Measurements from ENCODE around the gene SHOC2. TPM values are rescaled to one million over a fixed set of nuclear protein-coding genes. Genes with fewer than 3 reads are reported as not detected.
A peak's percentile ranks its signal among the peaks of the same experiment; 100 is the strongest.

Gene SHOC2
- total RNA-seq, 1 donor from 2014 or later, result 106 TPM

DNA sequence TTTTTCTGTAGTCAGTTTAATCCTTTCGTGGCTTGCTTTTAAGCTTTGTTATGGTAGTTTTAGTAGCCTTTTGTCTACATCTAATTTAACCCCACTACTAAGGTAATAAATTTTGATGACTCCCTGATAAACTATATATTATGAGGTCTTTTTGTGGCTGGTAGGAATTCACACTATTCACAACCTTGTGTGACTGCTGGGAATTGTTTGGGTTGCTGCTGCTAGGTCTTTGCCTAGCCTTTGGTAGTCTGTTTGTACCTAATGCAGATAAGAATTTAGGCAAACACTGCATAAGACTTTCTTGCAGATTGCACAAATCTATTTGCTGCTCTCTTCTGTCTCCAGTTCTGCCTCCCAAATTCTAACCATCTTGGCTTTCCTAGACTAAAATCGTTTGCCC is 58.3 kb downstream of the SHOC2 start:
- peaks cover 39% of the 10 kb centered on the region for H3K36me3 Mint-ChIP-seq (ENCODE audit: low read depth)

DNA sequence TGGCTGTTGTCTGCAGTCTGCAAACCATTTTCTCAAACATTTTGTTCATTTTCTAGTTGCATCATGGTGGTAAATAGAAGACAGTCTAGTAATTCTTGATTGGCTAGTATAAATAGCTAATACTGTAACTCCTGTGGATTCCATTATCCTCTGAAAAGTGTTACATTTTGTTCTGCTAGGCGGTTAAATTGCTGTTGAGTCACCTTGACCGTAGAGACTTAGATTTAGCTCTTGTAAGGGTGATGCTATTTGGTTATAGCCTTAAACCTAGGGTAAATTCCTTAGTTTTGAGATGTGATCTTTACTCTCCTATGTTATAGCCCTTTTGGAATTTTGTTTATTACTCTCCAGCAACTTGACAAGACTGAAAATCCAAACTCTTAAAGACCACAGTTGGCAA is 58.8 kb downstream of the SHOC2 start:
- Mint-ChIP-seq H3K27me3 (no peaks in the 10 kb centered on the region), H3K9me3 (no peaks in the 10 kb centered on the region), H3K4me3 (no peak overlapping the region), H3K27ac (no peak overlapping the region), H3K4me1 (peaks cover 74% of the 10 kb centered on the region), H3K36me3 (ENCODE audit: low read depth) (peaks cover 40% of the 10 kb centered on the region)
- ChIA-PET POLR2A (no interaction called here), CTCF (no interaction called here)
- intact Hi-C loops (cut with micrococcal nuclease), result no loop called here
- DNase-seq, result no peak
- TF ChIP-seq, protein P1, sequence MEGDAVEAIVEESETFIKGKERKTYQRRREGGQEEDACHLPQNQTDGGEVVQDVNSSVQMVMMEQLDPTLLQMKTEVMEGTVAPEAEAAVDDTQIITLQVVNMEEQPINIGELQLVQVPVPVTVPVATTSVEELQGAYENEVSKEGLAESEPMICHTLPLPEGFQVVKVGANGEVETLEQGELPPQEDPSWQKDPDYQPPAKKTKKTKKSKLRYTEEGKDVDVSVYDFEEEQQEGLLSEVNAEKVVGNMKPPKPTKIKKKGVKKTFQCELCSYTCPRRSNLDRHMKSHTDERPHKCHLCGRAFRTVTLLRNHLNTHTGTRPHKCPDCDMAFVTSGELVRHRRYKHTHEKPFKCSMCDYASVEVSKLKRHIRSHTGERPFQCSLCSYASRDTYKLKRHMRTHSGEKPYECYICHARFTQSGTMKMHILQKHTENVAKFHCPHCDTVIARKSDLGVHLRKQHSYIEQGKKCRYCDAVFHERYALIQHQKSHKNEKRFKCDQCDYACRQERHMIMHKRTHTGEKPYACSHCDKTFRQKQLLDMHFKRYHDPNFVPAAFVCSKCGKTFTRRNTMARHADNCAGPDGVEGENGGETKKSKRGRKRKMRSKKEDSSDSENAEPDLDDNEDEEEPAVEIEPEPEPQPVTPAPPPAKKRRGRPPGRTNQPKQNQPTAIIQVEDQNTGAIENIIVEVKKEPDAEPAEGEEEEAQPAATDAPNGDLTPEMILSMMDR (IDR thresholded peaks at IDR 0.05), result no peak
- ATAC-seq (ENCODE audit: low read depth), result no peak

More for the DNA sequence above, 58.3 kb downstream of the SHOC2 start:
- no peaks in the 10 kb centered on the region for H3K27me3 Mint-ChIP-seq
- H3K4me3 Mint-ChIP-seq, result no peak overlapping the region
- ATAC-seq (ENCODE audit: low read depth) (no peak), DNase-seq (no peak)
- POLR2A ChIA-PET, result no interaction called here
- CTCF ChIA-PET, result no interaction called here
- TF ChIP-seq, protein P1 (IDR thresholded peaks at IDR 0.05), result no peak
- H3K9me3 Mint-ChIP-seq, result no peaks in the 10 kb centered on the region
- no peak overlapping the region for H3K27ac Mint-ChIP-seq
- peaks cover 79% of the 10 kb centered on the region for H3K4me1 Mint-ChIP-seq
- intact Hi-C loops (cut with micrococcal nuclease), result no loop called here

DNA sequence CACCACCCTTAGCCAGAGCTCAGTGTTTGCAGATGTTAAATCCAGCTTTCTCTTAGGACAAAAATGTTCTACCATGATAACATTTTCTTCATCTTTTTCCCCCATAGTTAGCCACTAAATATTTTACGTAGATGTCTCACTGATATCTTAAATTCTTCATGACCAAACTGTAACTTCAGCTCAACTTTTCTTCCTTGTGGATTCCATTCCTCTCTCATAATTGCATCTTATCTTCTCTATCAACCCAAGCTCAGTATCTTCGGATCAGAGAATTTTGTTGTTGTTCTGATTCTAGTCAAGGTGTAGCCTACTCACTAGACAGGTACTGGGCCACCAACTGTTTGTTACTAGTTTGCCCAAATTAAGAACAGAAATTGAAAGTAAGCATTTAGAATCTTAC is 60.2 kb downstream of the SHOC2 start:
- ChIA-PET POLR2A (no interaction called here), CTCF (no interaction called here)
- DNase-seq (no peak), ATAC-seq (ENCODE audit: low read depth) (no peak)
- peaks cover 70% of the 10 kb centered on the region for H3K4me1 Mint-ChIP-seq
- no peaks in the 10 kb centered on the region for H3K9me3 Mint-ChIP-seq
- H3K27ac Mint-ChIP-seq, result peak overlapping the region; percentile 25
- H3K27me3 Mint-ChIP-seq, result no peaks in the 10 kb centered on the region
- intact Hi-C loops (cut with micrococcal nuclease), result loop anchor here (2.0 kb wide), 1 partner anchor 13 kb away; no protein-coding TSS in a partner anchor
- H3K36me3 Mint-ChIP-seq (ENCODE audit: low read depth), result peaks cover 45% of the 10 kb centered on the region
- TF ChIP-seq, protein P1 (IDR thresholded peaks at IDR 0.05), result no peak
- H3K4me3 Mint-ChIP-seq, result no peak overlapping the region

DNA sequence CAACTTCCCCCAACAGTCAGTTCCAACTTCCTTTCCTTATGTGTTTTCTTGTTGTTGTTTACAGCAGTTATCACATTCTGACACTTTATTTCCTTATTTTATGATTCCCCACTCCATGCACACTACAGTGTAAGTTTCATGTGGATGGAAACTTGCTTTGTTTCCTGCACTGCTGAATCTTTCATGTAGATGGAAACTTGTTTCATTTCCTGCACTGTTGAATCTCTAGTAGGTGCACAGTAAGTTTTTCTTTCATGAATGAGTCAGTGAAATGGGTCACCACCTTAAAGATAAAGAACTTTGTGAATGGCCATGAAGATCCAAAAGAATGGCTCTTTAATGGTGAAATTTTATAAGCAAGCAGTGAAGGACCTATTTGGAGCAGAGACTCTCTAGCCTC is 61.4 kb downstream of the SHOC2 start:
- ChIA-PET POLR2A (interaction anchor here (0.7 kb wide), 1 partner anchor 486 kb away, joined by 3 read pairs; no protein-coding TSS in a partner anchor), CTCF (no interaction called here)
- TF ChIP-seq, protein P1 (IDR thresholded peaks at IDR 0.05), result no peak
- Mint-ChIP-seq H3K27ac (peak overlapping the region; percentile 35), H3K9me3 (no peaks in the 10 kb centered on the region), H3K27me3 (no peaks in the 10 kb centered on the region), H3K36me3 (ENCODE audit: low read depth) (peaks cover 46% of the 10 kb centered on the region), H3K4me1 (peaks cover 68% of the 10 kb centered on the region), H3K4me3 (peak overlapping the region; percentile 44)
- DNase-seq (no peak), ATAC-seq (ENCODE audit: low read depth) (no peak)
- intact Hi-C loops (cut with micrococcal nuclease), result loop anchor here (2.0 kb wide), 1 partner anchor 14 kb away; no protein-coding TSS in a partner anchor

DNA sequence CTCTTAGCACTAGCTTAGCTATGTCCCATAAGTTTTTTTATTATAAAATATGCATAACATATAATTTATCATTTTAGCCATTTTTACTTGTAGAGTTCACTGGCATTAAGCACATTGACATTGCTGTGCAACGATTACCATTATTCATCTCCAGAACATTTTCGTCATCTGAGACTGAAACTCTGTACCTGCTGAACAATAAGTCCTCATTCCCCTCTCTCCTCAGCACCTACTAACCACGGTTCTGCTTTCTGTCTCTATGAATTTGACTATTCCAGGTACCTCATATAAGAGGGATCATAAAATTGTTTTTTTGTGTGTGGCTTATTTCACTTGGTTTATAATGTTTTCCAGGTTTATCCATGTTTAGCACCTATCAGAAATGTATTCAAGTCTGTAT is 64.1 kb downstream of the SHOC2 start:
- TF ChIP-seq, protein P1 (IDR thresholded peaks at IDR 0.05), result no peak
- Mint-ChIP-seq H3K9me3 (no peaks in the 10 kb centered on the region), H3K27ac (no peak overlapping the region), H3K36me3 (ENCODE audit: low read depth) (peaks cover 46% of the 10 kb centered on the region), H3K4me3 (no peak overlapping the region), H3K27me3 (no peaks in the 10 kb centered on the region), H3K4me1 (peaks cover 60% of the 10 kb centered on the region)
- intact Hi-C loops (cut with micrococcal nuclease), result no loop called here
- DNase-seq (no peak), ATAC-seq (ENCODE audit: low read depth) (no peak)
- ChIA-PET POLR2A (no interaction called here), CTCF (no interaction called here)
